Neural cell (in vitro differentiated cells): ENCODE results near the gene SLC6A18. TPM values are rescaled to one million over a fixed set of nuclear protein-coding genes. Genes with fewer than 3 reads are reported as not detected.

Experiments
- H2AFZ ChIP-seq: fragments of 200-600, 300-800 bp; sonication (generic), shearing (Covaris generic); 2 replicates; pipeline ENCODE4 v1.6.0; 2014; ENCODE audit warnings: low read depth, mild to moderate bottlenecking, antibody characterized with exemption, low read length, moderate library complexity
- H3F3A ChIP-seq: fragments of 200-600 bp; shearing (Covaris generic); 2 replicates; pipeline ENCODE4 v1.6.1; 2016; ENCODE audit warnings: mild to moderate bottlenecking, moderate library complexity, mixed read lengths, antibody characterized with exemption, low read length; ENCODE audit not compliant: insufficient read depth, poor library complexity, severe bottlenecking
- H3K27ac ChIP-seq: fragments of 200-600, 300-800 bp; sonication (generic), shearing (Covaris generic); 2 replicates; pipeline ENCODE4 v1.5.1; 2014; ENCODE audit warnings: mild to moderate bottlenecking, low read length, moderate library complexity
- H3K27me3 ChIP-seq: fragments of 300-800, 200-600 bp; sonication (generic), shearing (Covaris generic); 2 replicates; pipeline ENCODE4 v1.6.0; 2014; ENCODE audit warnings: mild to moderate bottlenecking, low read depth, low read length, moderate library complexity; ENCODE audit not compliant: insufficient read depth
- H3K36me3 ChIP-seq: fragments of 300-800, 200-600 bp; sonication (generic), shearing (Covaris generic); 2 replicates; pipeline ENCODE4 v1.5.1; 2014; ENCODE audit warnings: mild to moderate bottlenecking, antibody characterized with exemption, low read length, moderate library complexity; ENCODE audit not compliant: insufficient read depth
- H3K4me2 ChIP-seq: fragments of 300-800, 200-600 bp; sonication (generic), shearing (Covaris generic); 2 replicates; pipeline ENCODE4 v1.6.0; 2014; ENCODE audit warnings: mild to moderate bottlenecking, low read length
- H3K4me3 ChIP-seq: fragments of 300-800, 200-600 bp; sonication (generic), shearing (Covaris generic); 2 replicates; pipeline ENCODE4 v1.5.1; 2014; ENCODE audit warnings: mild to moderate bottlenecking, low read length, moderate library complexity
- H3K79me2 ChIP-seq: fragments of 200-600 bp; shearing (Covaris generic); replicated peaks from 2 replicates; pipeline ENCODE4 v1.6.0; 2014; ENCODE audit warnings: mild to moderate bottlenecking, low read length, moderate library complexity; ENCODE audit not compliant: insufficient read depth
- H3K9ac ChIP-seq: fragments of 300-800, 200-600 bp; sonication (generic), shearing (Covaris generic); 2 replicates; pipeline ENCODE4 v1.6.1; 2016; ENCODE audit warnings: mild to moderate bottlenecking, low read length, mixed read lengths
- H3K9me2 ChIP-seq: fragments of 200-600 bp; shearing (Covaris generic); 2 replicates; pipeline ENCODE4 v1.6.1; 2016; ENCODE audit warnings: mild to moderate bottlenecking, low read length, mixed read lengths; ENCODE audit not compliant: insufficient read depth
- H3K9me3 ChIP-seq: fragments of 200-600, 300-800 bp; sonication (generic), shearing (Covaris generic); 2 replicates; pipeline ENCODE4 v1.6.1; 2016; ENCODE audit warnings: mild to moderate bottlenecking, mixed run types, low read length, moderate library complexity, mixed read lengths
- H4K20me1 ChIP-seq: fragments of 200-600 bp; shearing (Covaris generic); 2 replicates; pipeline ENCODE4 v1.6.1; 2016; ENCODE audit warnings: mild to moderate bottlenecking, mixed run types; ENCODE audit not compliant: insufficient read depth
- CTCF ChIP-seq: fragments of 450-650 bp; IDR thresholded peaks from 2 replicates; pipeline ENCODE4 v1.5.1; 2014; ENCODE audit warnings: antibody characterized with exemption, mild to moderate bottlenecking, moderate library complexity; ENCODE audit not compliant: poor library complexity, severe bottlenecking
- EP300 ChIP-seq: fragments of 450-650 bp; conservative IDR thresholded peaks from 2 replicates; pipeline ENCODE4 v1.6.1; 2014; ENCODE audit warnings: antibody characterized with exemption, mild to moderate bottlenecking, moderate library complexity; ENCODE audit not compliant: poor library complexity, severe bottlenecking
- EZH2 ChIP-seq: fragments of 200-600, 300-800 bp; shearing (Covaris generic), sonication (generic); IDR thresholded peaks from 2 replicates; pipeline ENCODE4 v1.6.1; 2014; ENCODE audit warnings: antibody characterized with exemption, low read length, borderline replicate concordance, mild to moderate bottlenecking; ENCODE audit not compliant: insufficient read depth, poor library complexity, severe bottlenecking
- MXI1 ChIP-seq: fragments of 450-650 bp; conservative IDR thresholded peaks from 2 replicates; pipeline ENCODE4 v1.6.1; 2014; ENCODE audit warnings: antibody characterized with exemption, mild to moderate bottlenecking; ENCODE audit not compliant: poor library complexity, severe bottlenecking
- POLR2AphosphoS5 ChIP-seq: IDR thresholded peaks from 2 replicates; pipeline ENCODE4 v1.6.1; 2012
- RAD21 ChIP-seq: fragments of 450-650 bp; conservative IDR thresholded peaks from 2 replicates; pipeline ENCODE4 v1.6.1; 2014; ENCODE audit warnings: antibody characterized with exemption, mild to moderate bottlenecking, moderate library complexity
- REST ChIP-seq: IDR thresholded peaks from 2 replicates; pipeline ENCODE4 v1.6.1; 2012; ENCODE audit warnings: borderline replicate concordance
- SMC3 ChIP-seq: fragments of 450-650 bp; conservative IDR thresholded peaks from 2 replicates; pipeline ENCODE4 v1.6.1; 2014; ENCODE audit warnings: antibody characterized with exemption, mild to moderate bottlenecking, moderate library complexity; ENCODE audit not compliant: poor library complexity
- TAF1 ChIP-seq: IDR thresholded peaks from 2 replicates; pipeline ENCODE4 v1.6.1; 2012; ENCODE audit warnings: low read depth
- polyA plus RNA-seq: library from polyadenylated mRNA; depleted of rRNA; stranded (reverse); fragments of >200 nt; gene quantifications from 2 replicates; pipeline ENCODE4 v1.2.3, GENCODE V29; 2014

SLC6A18 gene
- polyA plus RNA-seq, 1 donor from 2014 or later, result not detected

- H3K4me2 ChIP-seq, result no peak overlapping the region
- no peaks in the 10 kb centered on the region for H3K27me3 ChIP-seq
- no peaks in the 10 kb centered on the region for H3K9me2 ChIP-seq
- no peaks in the 10 kb centered on the region for H3K36me3 ChIP-seq
- no peak overlapping the region for H3K27ac ChIP-seq
- H3K9ac ChIP-seq, result no peak overlapping the region
- H3K9me3 ChIP-seq, result no peaks in the 10 kb centered on the region
- no peaks in the 10 kb centered on the region for H3F3A ChIP-seq
- no peak overlapping the region for H2AFZ ChIP-seq
- H3K4me3 ChIP-seq, result no peak overlapping the region
- H4K20me1 ChIP-seq, result no peaks in the 10 kb centered on the region
- no peaks in the 10 kb centered on the region for H3K79me2 ChIP-seq
- no peak for TF ChIP-seq EZH2
- TF ChIP-seq TAF1, result no peak
- TF ChIP-seq REST, result no peak
- no peak for TF ChIP-seq MXI1
- no peak for TF ChIP-seq POLR2AphosphoS5
- no peak for TF ChIP-seq RAD21
- no peak for TF ChIP-seq EP300
- no peak for TF ChIP-seq CTCF
- TF ChIP-seq SMC3, result no peak
Measured at GRCh38 chr5:1185038-1185627, 40.0 kb upstream of the SLC6A18 start.

GRCh38 chr5:1185629-1186350 is 39.4 kb upstream of the SLC6A18 start:
- H3K79me2 ChIP-seq, result no peaks in the 10 kb centered on the region
- no peak for TF ChIP-seq SMC3
- no peak for TF ChIP-seq RAD21
- no peak for TF ChIP-seq REST
- no peak for TF ChIP-seq TAF1
- no peak for TF ChIP-seq MXI1
- TF ChIP-seq EP300, result no peak
- no peak for TF ChIP-seq POLR2AphosphoS5
- TF ChIP-seq CTCF, result no peak
- TF ChIP-seq EZH2, result no peak
- no peaks in the 10 kb centered on the region for H3K27me3 ChIP-seq
- H3K4me2 ChIP-seq, result no peak overlapping the region
- no peaks in the 10 kb centered on the region for H3K36me3 ChIP-seq
- no peak overlapping the region for H3K9ac ChIP-seq
- no peaks in the 10 kb centered on the region for H3K9me3 ChIP-seq
- no peaks in the 10 kb centered on the region for H4K20me1 ChIP-seq
- H3K4me3 ChIP-seq, result no peak overlapping the region
- H3K27ac ChIP-seq, result no peak overlapping the region
- no peaks in the 10 kb centered on the region for H3F3A ChIP-seq
- H3K9me2 ChIP-seq, result no peaks in the 10 kb centered on the region
- no peak overlapping the region for H2AFZ ChIP-seq
